Thyroid gland (tissue), 4 donors: ENCODE data around the gene ABCC9.

Experiments used
- CTCF ChIP-seq, 6 experiments: fragments of 200-600 bp in 3 of 6; fragments of 450-650 bp in 3 of 6; sonication (generic) in 3 of 6; IDR thresholded peaks; one replicate each; pipeline ENCODE4 v1.5.1; 2016 to 2019; ENCODE audit warnings: antibody characterized with exemption in 6 of 6, mild to moderate bottlenecking in 2 of 6, inconsistent platforms in 1 of 6, moderate library complexity in 1 of 6
- POLR2A ChIP-seq, 2 donors: fragments of 450-650 bp; IDR thresholded peaks; one replicate each; pipeline ENCODE4 v1.6.1; 2017; ENCODE audit warnings: antibody characterized with exemption in 2 of 2, mild to moderate bottlenecking in 2 of 2, moderate library complexity in 1 of 2

DNA sequence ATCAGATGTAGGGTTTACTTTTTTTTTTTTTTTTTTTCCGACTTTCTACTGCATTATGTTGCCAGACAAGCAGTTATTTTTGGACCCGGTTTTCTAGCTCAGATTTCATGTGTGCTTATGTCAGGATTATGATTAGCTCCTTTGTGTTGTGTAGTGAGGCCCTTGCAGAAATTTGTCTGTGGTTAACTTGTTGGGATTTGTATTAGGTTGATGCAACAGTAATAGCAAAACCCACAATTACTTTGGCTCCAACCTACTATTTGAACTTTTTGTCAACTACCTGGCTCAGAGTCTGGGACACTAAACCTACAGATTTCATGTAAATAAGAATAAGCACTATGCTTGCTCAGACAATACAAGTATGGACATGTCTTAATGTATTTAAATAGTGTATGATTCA lies 122.6 kb downstream of the ABCC9 start:
- TF ChIP-seq POLR2A (IDR thresholded peaks at IDR 0.05) (no peak), CTCF (IDR thresholded peaks at IDR 0.05) (no peak)
